Left lobe of liver (tissue), 2 donors: ENCODE measurements around the gene GATAD2B. TPM values are rescaled to one million over a fixed set of nuclear protein-coding genes. Genes with fewer than 3 reads are reported as not detected.

ENCODE experiments used
- ATAC-seq: fragments of 200-7000 bp; cut with Tn5 transposase; one replicate; pipeline ENCODE4 v1.9.1; 2020; ENCODE audit warnings: mild to moderate bottlenecking, moderate library complexity
- DNase-seq: peaks from one replicate; pipeline ENCODE4 v3.0.0-alpha.2; 2020; ENCODE audit warnings: low spot score
- total RNA-seq: library from RNA; stranded (reverse); gene quantifications from one replicate; pipeline ENCODE4 v1.2.1, GENCODE V29; 2021
- donor health status: DM: no; HTN: no; CAD: no; lungs with moderate emphysema.
- donor health status: DM: no; HTN: yes; CAD: no.

Gene GATAD2B
- total RNA-seq, 1 donor from 2014 or later: 18.9 TPM

- ATAC-seq: no peak
- no peak for DNase-seq
These were observed 123.0 kb downstream of the GATAD2B start for GRCh38 chr1:153799566-153800465.

- DNase-seq (no peak), ATAC-seq (no peak)
These were observed 123.8 kb downstream of the GATAD2B start for GRCh38 chr1:153799016-153799415.

DNA sequence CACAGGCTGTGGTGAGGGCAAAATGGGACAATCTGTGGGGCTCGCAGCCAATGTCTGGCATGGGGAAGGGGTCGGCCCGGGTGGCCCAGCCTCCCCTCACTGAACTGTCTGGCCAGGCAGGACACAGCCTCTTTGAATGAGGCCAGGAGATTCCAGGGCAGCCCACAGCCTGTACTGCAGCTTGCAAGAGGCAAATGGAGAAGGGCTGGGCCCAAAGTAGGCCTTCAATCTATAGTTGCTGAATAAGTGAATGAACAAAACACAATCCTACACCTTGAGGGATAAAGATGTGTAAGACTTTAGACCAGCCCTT is 124.3 kb downstream of the GATAD2B start:
- ATAC-seq (no peak), DNase-seq (no peak)

DNA sequence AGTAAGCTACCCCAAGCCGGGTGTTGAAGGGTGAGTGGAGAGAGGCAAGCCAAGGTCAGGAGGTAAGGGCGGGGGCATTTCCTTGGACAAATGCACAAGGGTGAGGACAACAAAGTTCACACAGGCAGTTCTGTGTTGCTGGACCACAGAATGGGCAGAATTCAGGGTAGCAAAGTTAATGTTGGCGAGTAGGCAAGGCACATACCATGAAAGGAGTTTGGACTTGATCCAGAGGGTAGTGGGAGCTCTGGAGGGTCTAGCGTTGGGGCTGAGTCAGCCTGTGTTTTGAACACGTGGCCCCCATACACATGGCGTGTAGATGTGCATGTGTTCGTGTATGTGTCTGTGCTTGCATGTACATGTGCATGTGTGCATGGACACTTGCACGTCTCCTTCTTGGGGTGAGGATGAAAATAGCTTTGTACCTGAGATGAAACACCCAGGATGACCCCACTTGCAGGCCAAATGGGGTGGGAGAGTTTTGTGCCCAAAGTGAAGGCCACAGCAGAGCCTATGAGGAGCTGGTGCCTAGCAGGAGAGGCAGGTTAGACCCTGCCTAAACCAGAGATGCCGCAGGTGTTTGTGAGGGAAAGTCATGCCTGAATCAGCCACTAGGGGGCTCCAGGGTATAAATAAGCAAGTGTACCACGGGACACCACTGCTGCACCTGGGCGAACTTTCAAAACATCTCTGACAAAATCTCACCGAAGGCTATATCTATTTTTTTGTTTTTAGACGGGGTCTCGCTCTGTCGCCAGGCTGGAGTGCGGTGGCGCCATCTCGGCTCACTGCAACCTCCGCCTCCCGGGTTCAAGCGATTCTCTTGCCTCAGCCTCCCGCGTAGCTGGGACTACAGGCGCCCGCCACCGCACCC is 125.7 kb downstream of the GATAD2B start:
- ATAC-seq (peak; percentile 76), DNase-seq (peak; percentile 79)

DNA sequence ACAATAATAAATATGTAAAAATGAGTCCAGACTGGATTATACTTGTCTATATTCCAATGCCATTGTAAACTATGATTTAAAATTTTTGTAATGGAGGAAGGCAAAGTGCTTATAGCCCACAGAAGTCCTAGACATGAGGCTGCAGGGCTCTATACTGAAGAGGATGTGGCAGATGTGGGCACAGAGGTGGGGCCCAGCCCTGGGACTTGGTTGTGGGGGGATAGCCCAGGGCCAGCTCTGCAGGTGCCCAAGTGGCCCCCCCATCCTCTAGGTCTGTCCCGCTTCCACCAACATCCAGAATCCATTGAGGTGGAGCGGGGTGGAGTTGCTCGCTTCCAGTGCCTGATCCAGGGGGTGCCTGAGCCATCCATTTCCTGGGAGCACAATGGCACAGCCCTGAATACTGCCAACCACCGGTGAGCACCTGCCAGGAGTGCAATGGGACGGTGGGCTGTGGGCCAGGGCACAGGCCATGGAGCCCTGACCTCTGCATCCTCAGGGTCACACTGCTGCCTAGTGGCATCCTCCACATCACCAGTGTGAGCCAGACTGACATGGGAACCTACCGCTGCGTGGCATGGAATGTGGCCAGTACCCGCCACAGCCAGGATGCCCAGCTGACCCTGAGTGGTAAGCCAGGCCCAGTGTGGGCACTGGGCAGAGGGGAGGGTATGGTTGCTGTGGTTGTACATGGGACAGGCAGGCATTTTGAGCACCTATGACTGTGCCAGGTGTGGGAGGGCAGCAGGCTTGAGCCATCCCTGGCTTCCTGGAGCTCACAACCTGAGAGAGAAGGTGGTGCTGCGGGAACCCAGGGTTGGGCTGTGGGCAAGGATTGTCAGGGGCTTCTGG is 126.6 kb downstream of the GATAD2B start:
- DNase-seq: no peak
- ATAC-seq: peak; percentile 41

- DNase-seq (no peak), ATAC-seq (no peak)
These were observed 127.4 kb downstream of the GATAD2B start for GRCh38 chr1:153795330-153795837.

- ATAC-seq (no peak), DNase-seq (no peak)
These were observed 128.0 kb downstream of the GATAD2B start for GRCh38 chr1:153794624-153795329.

GRCh38 chr1:153793973-153794615 is 128.7 kb downstream of the GATAD2B start:
- ATAC-seq (no peak), DNase-seq (no peak)

DNA sequence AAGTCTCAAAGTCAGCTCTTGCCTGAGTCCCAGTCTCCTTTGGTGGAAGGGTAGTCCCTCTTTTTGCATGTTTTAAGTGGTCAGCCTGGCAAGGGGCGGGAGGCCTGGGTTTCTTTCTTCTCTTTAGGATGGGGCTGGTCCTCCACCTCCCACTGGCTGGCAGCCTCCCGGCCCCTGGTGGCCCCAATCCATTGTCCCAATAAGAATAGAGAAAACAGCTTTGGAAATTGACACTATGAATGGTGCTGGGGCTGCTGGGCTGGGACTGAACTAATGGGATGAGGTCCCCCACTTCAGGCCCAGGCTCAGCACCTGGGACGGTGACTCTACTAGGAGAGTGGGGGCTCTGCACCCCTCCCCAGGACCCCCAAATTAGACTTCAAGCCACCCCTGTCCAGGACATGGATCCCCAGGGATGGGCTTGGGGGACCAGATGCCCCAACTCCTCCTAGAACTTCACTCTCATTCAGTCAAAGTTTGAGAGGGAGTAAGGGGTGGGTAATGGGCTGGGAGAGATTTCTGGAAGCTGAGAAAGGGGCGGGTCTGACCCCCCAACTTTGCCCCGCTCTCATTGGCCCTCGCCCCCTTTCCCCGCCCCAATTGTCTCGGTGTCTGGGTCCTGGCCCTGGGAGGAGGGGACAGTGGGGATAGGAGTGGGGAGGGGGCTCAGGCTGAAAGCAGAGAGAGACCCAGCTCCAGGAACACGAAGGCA is 129.4 kb downstream of the GATAD2B start:
- DNase-seq (no peak), ATAC-seq (no peak)

DNA sequence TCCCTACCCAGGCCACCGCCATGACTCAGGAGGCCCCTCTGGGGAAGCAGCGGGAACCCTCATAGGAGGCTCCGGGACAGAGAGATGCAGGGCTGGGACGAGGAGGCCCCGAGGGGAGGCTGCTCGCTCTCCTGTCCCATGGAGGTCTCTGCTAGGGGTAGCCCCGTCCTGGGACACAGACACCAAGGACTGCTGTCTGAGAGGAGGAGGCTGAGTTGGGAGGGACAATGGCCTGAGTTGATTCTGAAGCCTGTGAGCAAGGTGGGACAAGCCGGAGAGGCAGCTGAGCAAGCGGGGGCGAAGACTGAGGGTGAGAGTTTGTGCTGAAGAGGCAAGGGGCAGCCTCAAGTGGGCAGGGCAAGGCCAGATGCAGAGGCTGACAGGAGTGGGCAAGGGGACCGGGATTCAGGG is 130.1 kb downstream of the GATAD2B start:
- ATAC-seq: no peak
- DNase-seq: no peak

GRCh38 chr1:153791648-153792253 is 131.0 kb downstream of the GATAD2B start:
- ATAC-seq (no peak), DNase-seq (no peak)

DNA sequence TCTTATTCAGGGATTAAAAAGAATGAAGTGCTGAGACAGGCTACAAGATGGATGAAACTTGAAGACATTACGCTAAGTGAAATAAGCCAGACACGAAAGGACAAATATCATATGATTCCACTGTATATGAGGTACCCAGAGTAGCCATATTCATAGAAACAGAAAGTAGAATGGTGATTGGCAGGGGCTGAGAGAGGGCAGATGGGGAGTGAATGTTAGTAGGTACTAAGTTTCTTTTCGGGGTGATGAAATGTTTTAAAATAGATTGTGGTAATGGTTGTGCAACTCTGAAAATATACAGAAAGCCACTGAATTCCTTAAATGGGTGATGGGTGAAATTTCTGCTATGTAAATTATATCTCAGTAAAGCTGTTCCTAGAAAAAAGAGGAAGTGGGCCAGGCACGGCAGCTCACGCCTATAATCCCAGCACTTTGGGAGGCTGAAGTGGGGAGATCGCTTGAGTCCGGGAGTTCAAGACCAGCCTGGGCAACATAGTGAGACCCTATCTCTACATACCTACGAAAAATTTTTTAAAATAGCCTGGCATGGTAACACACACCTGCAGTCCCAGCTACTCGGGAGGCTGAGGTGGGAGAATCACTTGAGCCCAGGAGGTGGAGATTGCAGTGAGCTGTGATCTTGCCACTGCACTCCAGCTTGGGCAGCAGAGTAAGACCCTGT is 131.7 kb downstream of the GATAD2B start:
- DNase-seq (no peak), ATAC-seq (no peak)

GRCh38 chr1:153790313-153790965 is 132.3 kb downstream of the GATAD2B start:
- ATAC-seq: peak; percentile 20

DNA sequence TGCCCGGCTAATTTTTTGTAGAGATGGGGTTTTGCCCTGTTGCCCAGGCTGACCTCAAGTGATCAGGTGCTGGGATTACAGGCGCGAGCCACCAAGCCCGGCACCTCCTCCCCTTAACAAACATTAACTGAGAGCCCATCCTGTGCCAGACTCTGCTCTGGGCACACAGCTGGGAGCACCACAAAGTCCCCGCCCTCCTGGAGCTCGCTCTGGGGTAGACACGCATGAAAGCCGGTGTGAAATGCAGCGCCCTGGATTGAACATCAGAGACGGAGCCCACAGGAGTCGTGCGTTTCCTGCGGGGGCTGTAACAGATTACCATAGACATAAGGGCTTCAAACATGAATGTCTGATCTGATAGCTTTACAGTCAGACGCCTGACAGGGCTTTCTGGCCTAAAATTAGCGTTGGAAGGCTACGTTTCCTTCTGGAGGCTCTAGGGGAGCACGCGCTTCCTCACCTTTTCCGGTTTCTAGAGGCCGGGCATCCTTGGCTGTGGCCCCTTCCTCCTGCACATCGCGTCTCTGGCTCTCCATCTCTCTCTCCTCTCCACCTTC is 133.2 kb downstream of the GATAD2B start:
- DNase-seq (peak; percentile 90), ATAC-seq (peak; percentile 96)

More at GRCh38 chr1:153790313-153790965, 132.3 kb downstream of the GATAD2B start:
- no peak for DNase-seq

GRCh38 chr1:153786038-153786790 is 136.6 kb downstream of the GATAD2B start:
- ATAC-seq (no peak), DNase-seq (no peak)
